ENCODE measurements around the gene TRIM69. TPM values are rescaled to one million over a fixed set of nuclear protein-coding genes. Genes with fewer than 3 reads are reported as not detected.
A peak's percentile ranks its signal among the peaks of the same experiment; 100 is the strongest.

TRIM69 gene
- total RNA-seq, 4 donors from 2014 or later, result 13.3 to 23.6 (median 15.9) TPM

DNA sequence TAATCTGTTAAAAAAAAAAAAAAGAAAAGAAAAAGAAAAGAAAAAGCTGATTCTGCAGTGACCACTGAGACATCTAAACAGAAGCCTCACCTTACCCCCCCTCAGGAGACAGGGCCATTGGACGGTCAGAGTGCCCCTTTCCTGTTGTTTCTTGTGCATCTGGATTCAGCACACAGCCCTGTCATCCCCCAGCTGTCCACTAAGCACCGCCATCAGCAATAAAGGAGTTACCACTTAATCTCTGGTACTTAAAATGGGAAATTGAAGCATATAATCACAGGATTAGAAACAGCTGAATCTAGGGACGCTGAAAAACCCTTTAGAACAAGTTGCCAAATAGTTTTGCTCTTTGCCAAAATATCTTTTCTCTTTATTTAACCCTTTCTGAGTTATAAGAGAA, 62.5 kb downstream of the TRIM69 start:
- H3K4me3 ChIP-seq (replicated peaks in 1 of 3), result no peak overlapping the region
- no peak overlapping the region for H3K27ac ChIP-seq
- intact Hi-C loops (cut with DNase I), result no loop called here
- no peaks in the 10 kb centered on the region for H3K9me3 ChIP-seq
- DNase-seq, result no peak
- TF ChIP-seq, protein P1, sequence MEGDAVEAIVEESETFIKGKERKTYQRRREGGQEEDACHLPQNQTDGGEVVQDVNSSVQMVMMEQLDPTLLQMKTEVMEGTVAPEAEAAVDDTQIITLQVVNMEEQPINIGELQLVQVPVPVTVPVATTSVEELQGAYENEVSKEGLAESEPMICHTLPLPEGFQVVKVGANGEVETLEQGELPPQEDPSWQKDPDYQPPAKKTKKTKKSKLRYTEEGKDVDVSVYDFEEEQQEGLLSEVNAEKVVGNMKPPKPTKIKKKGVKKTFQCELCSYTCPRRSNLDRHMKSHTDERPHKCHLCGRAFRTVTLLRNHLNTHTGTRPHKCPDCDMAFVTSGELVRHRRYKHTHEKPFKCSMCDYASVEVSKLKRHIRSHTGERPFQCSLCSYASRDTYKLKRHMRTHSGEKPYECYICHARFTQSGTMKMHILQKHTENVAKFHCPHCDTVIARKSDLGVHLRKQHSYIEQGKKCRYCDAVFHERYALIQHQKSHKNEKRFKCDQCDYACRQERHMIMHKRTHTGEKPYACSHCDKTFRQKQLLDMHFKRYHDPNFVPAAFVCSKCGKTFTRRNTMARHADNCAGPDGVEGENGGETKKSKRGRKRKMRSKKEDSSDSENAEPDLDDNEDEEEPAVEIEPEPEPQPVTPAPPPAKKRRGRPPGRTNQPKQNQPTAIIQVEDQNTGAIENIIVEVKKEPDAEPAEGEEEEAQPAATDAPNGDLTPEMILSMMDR (IDR thresholded peaks at IDR 0.05), result peak in 1 of 6 experiments; percentile 12
- no peak for TF ChIP-seq POLR2A (IDR thresholded peaks at IDR 0.05)
- H3K36me3 ChIP-seq, result no peaks in the 10 kb centered on the region
- WGBS, 2 donors, result 19 to 22% methylated on average over 3 of the region's 3 CpGs
- H3K4me1 ChIP-seq, result no peaks in the 10 kb centered on the region
- no peaks in the 10 kb centered on the region for H3K27me3 ChIP-seq

DNA sequence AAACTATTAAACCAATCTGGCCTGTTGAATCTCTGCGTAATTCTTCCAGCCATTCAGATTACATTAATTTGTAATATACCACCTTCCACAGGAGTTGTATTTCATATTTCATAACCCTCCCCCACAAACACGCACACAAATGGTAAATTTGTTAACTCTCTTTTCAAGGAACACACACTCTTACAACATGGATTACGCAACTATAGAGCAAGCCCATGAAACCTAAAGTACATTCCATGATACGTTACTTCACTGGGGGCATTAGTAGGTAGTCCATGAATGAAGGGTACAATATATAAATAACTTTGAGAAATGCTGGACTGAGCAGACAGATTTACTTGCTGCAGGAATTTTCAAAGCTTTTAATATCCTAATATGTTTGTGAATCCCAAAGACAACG, 65.0 kb downstream of the TRIM69 start:
- intact Hi-C loops (cut with DNase I), result no loop called here
- no peak for DNase-seq
- H3K4me3 ChIP-seq (replicated peaks in 1 of 3), result no peak overlapping the region
- 81 to 84% methylated on average over 5 of the region's 5 CpGs for WGBS, 2 donors
- H3K27ac ChIP-seq, result no peak overlapping the region
- H3K4me1 ChIP-seq, result no peaks in the 10 kb centered on the region
- TF ChIP-seq, protein P1 (IDR thresholded peaks at IDR 0.05), result no peak
- TF ChIP-seq POLR2A (IDR thresholded peaks at IDR 0.05), result no peak
- no peaks in the 10 kb centered on the region for H3K36me3 ChIP-seq
- no peaks in the 10 kb centered on the region for H3K9me3 ChIP-seq
- no peaks in the 10 kb centered on the region for H3K27me3 ChIP-seq

DNA sequence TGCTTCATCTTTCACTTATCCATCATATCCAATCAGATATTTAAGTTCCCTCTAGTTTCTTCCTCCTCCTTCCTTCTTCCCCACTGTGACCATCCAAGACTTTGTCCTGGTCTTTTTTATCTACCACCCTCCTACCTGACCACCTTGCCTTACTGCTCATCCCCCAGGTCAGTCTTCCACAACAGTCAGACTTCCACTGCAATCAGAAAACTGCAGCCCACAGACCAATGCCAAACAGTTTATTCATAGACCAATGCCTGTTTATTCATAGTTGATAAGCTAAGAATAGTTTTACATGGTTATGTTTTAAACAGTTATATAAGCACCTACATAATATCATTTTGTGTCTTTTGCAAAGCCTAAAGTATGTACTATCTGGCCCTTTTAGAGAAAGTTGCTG, 65.5 kb downstream of the TRIM69 start:
- intact Hi-C loops (cut with DNase I), result no loop called here
- no peaks in the 10 kb centered on the region for H3K36me3 ChIP-seq
- no peaks in the 10 kb centered on the region for H3K4me1 ChIP-seq
- TF ChIP-seq, protein P1 (IDR thresholded peaks at IDR 0.05), result no peak
- no peak for TF ChIP-seq POLR2A (IDR thresholded peaks at IDR 0.05)
- no peak overlapping the region for H3K4me3 ChIP-seq (replicated peaks in 1 of 3)
- H3K27ac ChIP-seq, result no peak overlapping the region
- H3K27me3 ChIP-seq, result no peaks in the 10 kb centered on the region
- DNase-seq, result no peak
- H3K9me3 ChIP-seq, result no peaks in the 10 kb centered on the region

DNA sequence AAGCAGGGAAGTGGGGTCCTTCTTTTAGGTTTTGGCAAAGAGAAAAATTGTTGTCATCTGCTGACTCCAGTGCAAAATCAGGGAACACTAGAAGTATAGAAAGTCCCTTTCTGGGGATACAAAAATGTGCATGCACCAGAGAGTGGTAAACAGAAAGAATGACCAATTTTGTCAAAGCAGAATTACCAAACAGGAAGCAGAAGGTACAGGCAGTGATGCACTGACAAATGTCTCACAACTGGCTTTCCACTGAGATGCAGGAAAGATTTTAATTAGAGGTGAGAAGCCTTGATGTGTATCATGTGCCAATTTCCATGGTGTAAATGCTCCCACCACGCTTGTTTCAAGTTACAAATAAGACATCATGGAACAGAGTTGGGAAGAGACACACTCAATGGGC, 66.0 kb downstream of the TRIM69 start:
- intact Hi-C loops (cut with DNase I), result no loop called here
- TF ChIP-seq, protein P1 (IDR thresholded peaks at IDR 0.05), result no peak
- TF ChIP-seq POLR2A (IDR thresholded peaks at IDR 0.05), result no peak
- whole genome bisulfite sequencing, 2 donors, result 70 to 95% methylated on average over 1 of the region's 1 CpG
- Histone ChIP-seq H3K36me3 (no peaks in the 10 kb centered on the region), H3K27ac (no peak overlapping the region), H3K4me3 (replicated peaks in 1 of 3) (no peak overlapping the region), H3K4me1 (no peaks in the 10 kb centered on the region), H3K9me3 (no peaks in the 10 kb centered on the region), H3K27me3 (no peaks in the 10 kb centered on the region)
- no peak for DNase-seq

DNA sequence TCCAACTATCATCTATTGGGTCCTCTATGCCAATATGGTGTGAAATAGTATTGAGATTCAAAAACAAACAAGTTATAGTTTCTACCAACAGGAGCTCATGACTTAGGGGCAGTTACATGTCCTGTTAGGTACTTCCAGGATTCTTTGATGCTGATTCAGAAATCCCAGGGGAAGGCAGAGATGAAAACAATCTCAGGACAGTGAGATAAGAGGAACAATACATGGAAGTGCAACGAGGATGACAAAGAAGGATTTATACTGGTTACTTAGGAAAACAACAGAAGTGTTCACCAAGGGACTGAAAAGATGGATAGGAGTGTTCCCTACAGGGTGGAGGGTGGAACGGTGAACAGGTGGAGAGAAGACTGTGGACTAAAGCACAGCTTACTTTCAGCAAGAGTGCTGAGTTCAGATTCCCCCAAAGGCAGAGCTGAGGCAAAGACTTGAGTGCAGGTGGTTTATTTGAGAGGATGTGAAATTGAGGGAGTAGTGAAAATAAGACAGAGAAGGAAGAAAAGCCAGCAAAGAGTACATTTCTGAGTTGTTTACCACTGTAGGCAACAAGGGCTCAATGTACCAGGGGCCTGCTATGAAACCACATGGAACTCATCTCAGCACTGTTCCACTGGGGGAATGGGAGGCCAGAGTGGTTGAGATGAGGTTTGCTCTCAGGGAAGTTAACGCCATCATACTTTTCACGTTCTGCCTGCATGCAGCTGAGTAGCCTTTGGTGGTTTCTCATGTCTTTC, 68.1 kb downstream of the TRIM69 start:
- no peak for DNase-seq
- Histone ChIP-seq H3K4me3 (replicated peaks in 1 of 3) (no peak overlapping the region), H3K4me1 (no peaks in the 10 kb centered on the region), H3K27ac (no peak overlapping the region), H3K27me3 (no peaks in the 10 kb centered on the region), H3K9me3 (no peaks in the 10 kb centered on the region), H3K36me3 (no peaks in the 10 kb centered on the region)
- intact Hi-C loops (cut with DNase I), result no loop called here
- WGBS, 2 donors, result 79 to 85% methylated on average over 4 of the region's 4 CpGs
- TF ChIP-seq, protein P1 (IDR thresholded peaks at IDR 0.05), result no peak
- no peak for TF ChIP-seq POLR2A (IDR thresholded peaks at IDR 0.05)
